Measurements from ENCODE around the gene KCNK6.

Gene KCNK6

GRCh38 chr19:38319421-38320258, at the start of gene KCNK6:
Gene KCNK6, plus strand, starts transcription at chr19:38319845. Its CDS starts 106 bp downstream, at chr19:38319951.
- peak; percentile 41 for DNase-seq
- H3K27ac ChIP-seq (ENCODE audit: low read length): no peak within 1 kb of the TSS

GRCh38 chr19:38270587-38271167, 49.0 kb upstream of the KCNK6 start:
- Histone ChIP-seq H3K4me1 (ENCODE audit: insufficient read depth, low read length) (no peaks in the 10 kb centered on the region), H4K20me1 (ENCODE audit: insufficient read depth, low read length) (no peaks in the 10 kb centered on the region), H3K4me3 (ENCODE audit: low read depth in 1 of 2, low read length in 2 of 2) (no peak overlapping the region), H3K27ac (ENCODE audit: low read length) (no peak overlapping the region), H3K36me3 (ENCODE audit: insufficient read depth, low read length) (no peaks in the 10 kb centered on the region), H3K79me2 (ENCODE audit: insufficient read depth, low read length) (no peaks in the 10 kb centered on the region), H3K4me2 (ENCODE audit: insufficient read depth, low read length) (no peak overlapping the region), H2AFZ (ENCODE audit: low read depth, low read length) (no peak overlapping the region), H3K9me3 (ENCODE audit: insufficient read depth, low read length, severe bottlenecking) (no peaks in the 10 kb centered on the region), H3K9ac (ENCODE audit: low read depth, low read length) (no peak overlapping the region), H3K27me3 (ENCODE audit: insufficient read depth, low read length, poor library complexity) (no peaks in the 10 kb centered on the region)
- no peak for ATAC-seq (ENCODE audit: insufficient read depth, low read depth)
- TF ChIP-seq EZH2 (IDR thresholded peaks at IDR 0.05; ENCODE audit: borderline replicate concordance, low read depth, low read length, severe bottlenecking) (no peak), CTCF (IDR thresholded peaks at IDR 0.05; ENCODE audit: borderline replicate concordance, extremely low read depth, low read length, poor library complexity, severe bottlenecking) (no peak)
- DNase-seq: no peak

More at GRCh38 chr19:38319421-38320258, at the start of gene KCNK6:
- Histone ChIP-seq H4K20me1 (ENCODE audit: insufficient read depth, low read length) (no peaks in the 10 kb centered on the region), H3K27me3 (ENCODE audit: insufficient read depth, low read length, poor library complexity) (peaks cover 14% of the 10 kb centered on the region), H2AFZ (ENCODE audit: low read depth, low read length) (peak within 1 kb of the TSS; percentile 44), H3K79me2 (ENCODE audit: insufficient read depth, low read length) (peaks cover 10% of the 10 kb centered on the region), H3K4me2 (ENCODE audit: insufficient read depth, low read length) (peak within 1 kb of the TSS; percentile 67), H3K36me3 (ENCODE audit: insufficient read depth, low read length) (peaks cover 2% of the 10 kb centered on the region; the same call in 1 of the 2 replicates), H3K4me3 (ENCODE audit: low read depth in 1 of 2, low read length in 2 of 2) (peak within 1 kb of the TSS in 1 of 2 experiments; percentile 52; a peak in 2 of 4 replicates), H3K9ac (ENCODE audit: low read depth, low read length) (peak within 1 kb of the TSS; percentile 43; the same call in 1 of the 2 replicates), H3K4me1 (ENCODE audit: insufficient read depth, low read length) (peaks cover 27% of the 10 kb centered on the region), H3K9me3 (ENCODE audit: insufficient read depth, low read length, severe bottlenecking) (no peaks in the 10 kb centered on the region)
- ATAC-seq (ENCODE audit: insufficient read depth, low read depth): no peak
- no peak for TF ChIP-seq CTCF (IDR thresholded peaks at IDR 0.05; ENCODE audit: borderline replicate concordance, extremely low read depth, low read length, poor library complexity, severe bottlenecking)
- TF ChIP-seq EZH2 (IDR thresholded peaks at IDR 0.05; ENCODE audit: borderline replicate concordance, low read depth, low read length, severe bottlenecking): no peak

- no peak overlapping the region for H3K4me3 ChIP-seq (ENCODE audit: low read depth in 1 of 2, low read length in 2 of 2)
- no peaks in the 10 kb centered on the region for H3K36me3 ChIP-seq (ENCODE audit: insufficient read depth, low read length)
- no peaks in the 10 kb centered on the region for H3K4me1 ChIP-seq (ENCODE audit: insufficient read depth, low read length)
- no peaks in the 10 kb centered on the region for H3K9me3 ChIP-seq (ENCODE audit: insufficient read depth, low read length, severe bottlenecking)
- H3K4me2 ChIP-seq (ENCODE audit: insufficient read depth, low read length): no peak overlapping the region
- H3K9ac ChIP-seq (ENCODE audit: low read depth, low read length): no peak overlapping the region
- ATAC-seq (ENCODE audit: insufficient read depth, low read depth) (no peak), DNase-seq (no peak)
- H3K79me2 ChIP-seq (ENCODE audit: insufficient read depth, low read length): no peaks in the 10 kb centered on the region
- TF ChIP-seq EZH2 (IDR thresholded peaks at IDR 0.05; ENCODE audit: borderline replicate concordance, low read depth, low read length, severe bottlenecking): no peak
- TF ChIP-seq CTCF (IDR thresholded peaks at IDR 0.05; ENCODE audit: borderline replicate concordance, extremely low read depth, low read length, poor library complexity, severe bottlenecking): no peak
- no peak overlapping the region for H2AFZ ChIP-seq (ENCODE audit: low read depth, low read length)
- H4K20me1 ChIP-seq (ENCODE audit: insufficient read depth, low read length): no peaks in the 10 kb centered on the region
- no peaks in the 10 kb centered on the region for H3K27me3 ChIP-seq (ENCODE audit: insufficient read depth, low read length, poor library complexity)
- no peak overlapping the region for H3K27ac ChIP-seq (ENCODE audit: low read length)
These were observed 46.1 kb upstream of the KCNK6 start for GRCh38 chr19:38273499-38273898.
